Endometrial microvascular endothelial cells (primary cell): Measurements from ENCODE around the gene ZDHHC3. TPM values are rescaled to one million over a fixed set of nuclear protein-coding genes. Genes with fewer than 3 reads are reported as not detected.
"Not testable (repeated sequence)": the region's sequence is repeated elsewhere in the genome, so short reads cannot be mapped to it uniquely, and the experiment has no call there.

Experiments used
- in situ Hi-C: cut with HindIII; loops from 2 replicates; pipeline ENCODE4 v1.10.0; 2017; ENCODE audit warnings: low sequenced_read_pairs, low pct_unique_long_range_greater_than_20kb; ENCODE audit errors: inconsistent ontology term
- total RNA-seq: library from RNA; depleted of rRNA; stranded (reverse); fragments of >200 nt; gene quantifications from one replicate; pipeline ENCODE4 v1.2.3, GENCODE V29; 2015; ENCODE audit errors: inconsistent ontology term

The ZDHHC3 gene
- total RNA-seq, 1 donor from 2014 or later, result 76.5 TPM

DNA sequence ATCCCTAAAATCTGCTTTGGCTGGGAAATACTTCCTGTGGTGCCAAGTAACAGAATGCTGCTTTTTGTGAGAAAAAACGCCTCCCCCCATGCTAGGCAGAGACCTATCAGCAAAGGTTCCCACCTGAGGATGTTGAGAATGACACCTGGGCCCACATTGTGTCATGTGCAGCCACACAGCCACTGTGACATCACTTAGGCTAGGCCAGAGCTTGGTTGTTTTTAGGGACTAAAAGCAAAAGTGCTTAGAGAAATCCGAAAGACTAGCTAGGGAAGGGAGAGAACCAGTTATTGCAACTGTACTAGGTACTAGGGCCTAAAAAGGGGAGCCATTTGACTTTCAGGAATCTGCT, 6.2 kb downstream of the ZDHHC3 start:
- in situ Hi-C loops, result no loop called here

- in situ Hi-C loops, result no loop called here
Measured at GRCh38 chr3:44969154-44969827, 6.7 kb downstream of the ZDHHC3 start.

- in situ Hi-C loops, result no loop called here
Measured at GRCh38 chr3:44968447-44968858, 7.5 kb downstream of the ZDHHC3 start.

DNA sequence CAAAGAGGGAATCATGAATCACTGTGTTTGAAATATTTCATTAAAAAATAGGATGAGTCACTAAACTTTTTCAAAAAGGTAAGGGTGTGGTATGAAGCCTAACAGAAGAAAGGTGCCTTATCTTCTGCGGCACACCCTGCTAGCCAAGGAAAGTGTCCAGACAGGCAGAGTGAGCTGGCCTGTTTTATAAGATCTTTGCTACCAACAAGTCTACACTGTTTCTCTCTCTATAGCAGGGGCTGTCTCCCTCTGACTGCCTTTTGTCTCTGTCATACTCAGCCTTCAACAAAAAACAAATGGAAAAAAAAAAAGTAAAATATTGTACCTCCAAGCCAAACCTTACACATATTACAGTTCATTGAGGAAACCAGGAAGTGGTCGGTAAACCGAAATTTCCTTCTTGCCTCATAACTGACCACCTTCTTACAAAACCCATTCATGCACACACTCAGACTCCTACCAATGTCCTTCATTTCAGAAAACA, 9.1 kb downstream of the ZDHHC3 start:
- in situ Hi-C loops, result no loop called here

- in situ Hi-C loops, result no loop called here
Measured at GRCh38 chr3:44965165-44965564, 10.8 kb downstream of the ZDHHC3 start.

DNA sequence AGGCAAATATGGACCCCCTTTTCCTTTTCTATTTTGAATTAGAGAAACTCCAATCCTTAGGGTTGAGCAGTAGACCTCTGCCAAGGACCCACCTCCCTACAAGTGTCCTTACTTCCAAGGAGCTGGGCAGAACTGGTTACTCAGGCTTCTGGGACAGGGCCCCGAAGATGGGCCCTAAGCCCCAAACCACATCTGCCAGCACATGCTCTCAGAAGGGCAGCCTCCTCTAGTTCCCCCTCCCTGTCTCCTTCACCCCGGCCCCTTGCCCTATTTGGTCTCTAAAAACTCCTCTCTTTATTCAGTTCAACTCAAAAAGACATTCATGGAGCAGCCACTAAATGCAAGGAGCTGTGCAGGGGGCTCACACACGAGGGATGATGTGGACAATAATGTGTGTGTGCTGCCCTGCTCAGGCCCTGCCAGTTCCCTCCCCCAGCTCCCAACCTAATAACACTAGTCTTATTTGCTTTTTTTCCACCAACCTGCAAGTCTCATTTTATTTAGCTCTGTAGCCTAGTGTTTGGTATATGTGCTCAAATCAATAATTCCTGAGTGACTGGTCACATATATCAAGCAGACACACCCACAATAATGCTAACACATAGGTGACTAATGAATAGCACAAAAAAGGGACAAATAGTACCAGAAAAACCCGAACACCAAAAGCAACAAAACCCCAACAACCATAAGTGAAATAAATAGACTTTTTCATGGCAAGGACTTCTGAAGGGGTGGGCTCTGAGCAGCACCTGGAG, 12.2 kb downstream of the ZDHHC3 start:
- in situ Hi-C loops, result no loop called here

GRCh38 chr3:44962621-44963393, 13.2 kb downstream of the ZDHHC3 start:
- in situ Hi-C loops, result no loop called here

- in situ Hi-C loops, result no loop called here
Measured at GRCh38 chr3:44961888-44962287, 14.1 kb downstream of the ZDHHC3 start.

- in situ Hi-C loops, result no loop called here
Measured at GRCh38 chr3:44960387-44961026, 15.5 kb downstream of the ZDHHC3 start.

DNA sequence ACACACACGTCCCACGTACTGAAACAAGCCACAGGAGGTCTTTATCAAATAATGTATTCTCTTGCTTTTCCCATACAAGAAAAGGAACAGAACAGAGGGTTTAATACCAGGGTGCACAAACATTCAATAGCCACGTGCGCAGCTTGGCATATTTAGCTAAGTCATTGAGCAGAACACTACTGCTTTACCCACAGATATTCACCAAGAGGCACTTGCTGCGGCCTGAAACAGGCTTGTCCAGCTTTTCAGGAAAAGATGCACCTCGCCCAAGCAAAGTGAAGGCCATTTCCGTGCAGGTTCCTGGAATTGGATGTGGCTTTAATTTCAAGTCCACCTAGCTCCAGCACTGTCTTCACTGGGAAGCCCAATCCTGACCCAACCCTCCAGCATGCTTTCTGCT, 17.6 kb downstream of the ZDHHC3 start:
- in situ Hi-C loops, result no loop called here

DNA sequence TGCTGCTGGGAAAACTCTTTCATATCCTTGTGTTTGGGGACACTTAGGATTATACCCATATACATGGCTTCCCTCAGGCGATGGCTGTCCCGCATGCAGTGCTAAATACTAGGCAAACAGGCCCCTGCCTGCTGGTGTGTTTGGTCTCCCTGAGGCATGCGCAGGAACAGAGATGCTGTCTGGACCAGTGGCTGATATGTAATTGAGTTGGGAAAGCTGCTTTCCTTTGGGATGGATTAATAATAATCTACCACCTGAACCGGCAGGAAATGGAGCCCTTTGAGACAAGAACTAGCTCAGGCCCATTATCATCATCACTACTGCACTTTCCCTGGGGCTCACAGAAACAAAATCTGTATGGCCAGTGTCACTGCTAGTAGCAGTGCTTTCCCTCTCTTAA, 18.0 kb downstream of the ZDHHC3 start:
- in situ Hi-C loops, result no loop called here

DNA sequence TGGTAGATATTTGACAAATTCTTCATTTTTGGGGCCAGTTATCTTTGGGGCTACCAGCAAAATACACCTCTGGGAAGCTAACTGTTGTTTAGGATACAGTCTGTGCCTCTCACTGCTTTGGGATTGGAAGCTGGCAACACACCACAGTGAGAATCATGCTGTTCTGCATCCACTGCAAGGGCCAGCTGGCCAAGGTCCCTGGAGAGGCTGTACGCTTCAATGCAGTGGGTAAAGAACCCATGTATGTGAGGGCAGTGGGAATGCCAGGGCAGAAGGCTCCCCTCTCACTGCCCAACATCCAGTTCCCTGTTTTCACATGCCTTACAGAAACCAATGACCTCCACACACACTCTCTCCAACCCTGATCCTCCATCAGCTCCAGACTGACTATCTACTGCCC, 20.1 kb downstream of the ZDHHC3 start:
- in situ Hi-C loops, result no loop called here

- in situ Hi-C loops, result no loop called here
Measured at GRCh38 chr3:44954962-44955361, 21.0 kb downstream of the ZDHHC3 start.

- in situ Hi-C loops, result no loop called here
Measured at GRCh38 chr3:44954304-44954703, 21.7 kb downstream of the ZDHHC3 start.

- in situ Hi-C loops, result no loop called here
Measured at GRCh38 chr3:44952689-44953088, 23.3 kb downstream of the ZDHHC3 start.

DNA sequence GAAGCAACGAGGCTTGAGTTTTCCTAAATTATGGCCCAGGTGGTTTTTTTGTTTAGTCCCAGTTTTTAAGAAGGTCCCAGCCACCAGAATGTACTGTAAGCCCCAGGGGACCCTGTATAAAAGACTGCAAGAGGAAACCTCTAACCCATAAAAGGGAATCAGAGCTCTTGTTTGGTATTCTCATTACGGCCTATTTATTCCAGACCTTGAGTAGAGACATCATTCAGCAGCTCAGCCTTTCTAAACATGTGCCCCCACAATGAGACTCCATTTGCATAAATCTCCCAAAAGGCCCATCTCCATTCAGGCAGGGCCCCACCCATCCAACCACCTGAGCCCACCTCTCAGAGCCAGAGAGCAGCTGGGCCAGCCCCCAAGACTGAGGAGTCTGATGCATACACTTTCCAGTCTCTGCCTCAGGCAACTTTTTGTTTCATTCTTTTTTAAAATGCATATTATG, 25.7 kb downstream of the ZDHHC3 start:
- in situ Hi-C loops, result no loop called here

GRCh38 chr3:44949770-44950169, 26.2 kb downstream of the ZDHHC3 start:
- in situ Hi-C loops, result not testable (repeated sequence)

DNA sequence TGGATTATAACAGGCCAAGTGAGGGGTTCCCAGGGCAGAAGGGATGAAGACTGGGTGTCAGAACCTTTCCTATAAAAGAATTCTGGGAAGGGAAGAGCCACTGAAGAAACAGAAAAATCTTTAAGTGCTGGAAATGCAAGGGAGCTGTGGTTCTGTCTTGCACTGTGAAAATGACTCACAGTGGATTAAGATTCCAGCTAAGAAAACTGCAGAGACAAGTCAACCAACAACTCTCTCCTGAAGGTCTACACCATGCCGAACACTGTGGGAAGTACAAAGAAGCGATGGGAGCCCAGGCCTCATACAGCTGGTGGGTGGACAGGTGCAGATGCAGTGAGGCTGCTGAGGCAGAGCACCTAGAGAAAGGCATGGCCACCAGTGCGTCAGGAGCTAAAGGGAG, 27.7 kb downstream of the ZDHHC3 start:
- in situ Hi-C loops, result no loop called here

- in situ Hi-C loops, result no loop called here
Measured at GRCh38 chr3:44942202-44942921, 33.6 kb downstream of the ZDHHC3 start.
